Activated naive CD4-positive, alpha-beta T cell treated with anti-CD3 and anti-CD28 coated beads, Interleukin-2, amount 10 ng/mL, durations not matched to agents 7 days and 5 days (primary cell): ENCODE data around the gene TMEM135.

Experiments used
- CTCF ChIA-PET: fragments of 350-600 bp; sonication (Branson Sonifier 250); formaldehyde crosslinking; loops from one replicate; lab custom pipeline; 2021; ENCODE audit warnings: antibody characterized with exemption; lab: Charles Lee
- DNase-seq: peaks from one replicate; pipeline ENCODE4 v3.0.0-alpha.2; 2020
- H3K27ac Mint-ChIP-seq: one replicate; pipeline ENCODE4 v1.8.0; 2021; ENCODE audit warnings: mild to moderate bottlenecking, moderate library complexity, mixed read lengths
- H3K27me3 Mint-ChIP-seq: one replicate; pipeline ENCODE4 v1.8.0; 2021; ENCODE audit warnings: mild to moderate bottlenecking, mixed read lengths
- H3K36me3 Mint-ChIP-seq: one replicate; pipeline ENCODE4 v1.8.0; 2021; ENCODE audit warnings: mixed read lengths
- H3K4me1 Mint-ChIP-seq: one replicate; pipeline ENCODE4 v1.8.0; 2021; ENCODE audit warnings: mixed read lengths
- H3K4me3 Mint-ChIP-seq: one replicate; pipeline ENCODE4 v1.8.0; 2021; ENCODE audit warnings: mild to moderate bottlenecking, moderate library complexity, mixed read lengths
- H3K9me3 Mint-ChIP-seq: one replicate; pipeline ENCODE4 v1.8.0; 2021; ENCODE audit warnings: mixed read lengths

Gene TMEM135

GRCh38 chr11:87329172-87329571 is 291.4 kb downstream of the TMEM135 start:
- H3K9me3 Mint-ChIP-seq, result peaks cover 3% of the 10 kb centered on the region
- H3K36me3 Mint-ChIP-seq, result peaks cover 13% of the 10 kb centered on the region
- no peak overlapping the region for H3K4me3 Mint-ChIP-seq
- H3K27me3 Mint-ChIP-seq, result no peaks in the 10 kb centered on the region
- CTCF ChIA-PET, result interaction anchor here (1.8 kb wide), 1 partner anchor 91 kb away, joined by 5 read pairs; no protein-coding TSS in a partner anchor
- no peak overlapping the region for H3K27ac Mint-ChIP-seq
- no peak for DNase-seq
- no peaks in the 10 kb centered on the region for H3K4me1 Mint-ChIP-seq

- no peak for DNase-seq
- Mint-ChIP-seq H3K36me3 (peaks cover 10% of the 10 kb centered on the region), H3K4me3 (no peak overlapping the region), H3K9me3 (peaks cover 3% of the 10 kb centered on the region), H3K27ac (no peak overlapping the region), H3K4me1 (no peaks in the 10 kb centered on the region), H3K27me3 (no peaks in the 10 kb centered on the region)
- CTCF ChIA-PET, result interaction anchor here (1.8 kb wide), 1 partner anchor 90 kb away, joined by 5 read pairs; no protein-coding TSS in a partner anchor
Observed at GRCh38 chr11:87330187-87330601, 292.5 kb downstream of the TMEM135 start.

- peaks cover 5% of the 10 kb centered on the region for H3K36me3 Mint-ChIP-seq
- no peaks in the 10 kb centered on the region for H3K27me3 Mint-ChIP-seq
- CTCF ChIA-PET, result interaction anchor here (1.8 kb wide), 1 partner anchor 89 kb away, joined by 5 read pairs; no protein-coding TSS in a partner anchor
- H3K9me3 Mint-ChIP-seq, result peaks cover 3% of the 10 kb centered on the region
- H3K27ac Mint-ChIP-seq, result no peak overlapping the region
- H3K4me1 Mint-ChIP-seq, result no peaks in the 10 kb centered on the region
- no peak for DNase-seq
- H3K4me3 Mint-ChIP-seq, result no peak overlapping the region
Observed at GRCh38 chr11:87331273-87331672, 293.5 kb downstream of the TMEM135 start.

GRCh38 chr11:87338046-87338639 is 300.4 kb downstream of the TMEM135 start:
- Mint-ChIP-seq H3K27me3 (no peaks in the 10 kb centered on the region), H3K9me3 (peaks cover 12% of the 10 kb centered on the region), H3K4me1 (no peaks in the 10 kb centered on the region), H3K27ac (no peak overlapping the region), H3K4me3 (no peak overlapping the region), H3K36me3 (no peaks in the 10 kb centered on the region)
- DNase-seq, result no peak
- CTCF ChIA-PET, result interaction anchor here (1.3 kb wide), 1 partner anchor 84 kb away, joined by 3 read pairs; no protein-coding TSS in a partner anchor

GRCh38 chr11:87339416-87339815 is 301.7 kb downstream of the TMEM135 start:
- CTCF ChIA-PET, result interaction anchor here (1.3 kb wide), 1 partner anchor 82 kb away, joined by 3 read pairs; no protein-coding TSS in a partner anchor
- H3K4me3 Mint-ChIP-seq, result no peak overlapping the region
- DNase-seq, result no peak
- H3K27ac Mint-ChIP-seq, result no peak overlapping the region
- H3K4me1 Mint-ChIP-seq, result no peaks in the 10 kb centered on the region
- H3K27me3 Mint-ChIP-seq, result no peaks in the 10 kb centered on the region
- H3K36me3 Mint-ChIP-seq, result no peaks in the 10 kb centered on the region
- peaks cover 12% of the 10 kb centered on the region for H3K9me3 Mint-ChIP-seq

- peaks cover 11% of the 10 kb centered on the region for H3K27me3 Mint-ChIP-seq
- no peaks in the 10 kb centered on the region for H3K9me3 Mint-ChIP-seq
- CTCF ChIA-PET, result no interaction called here
Observed at GRCh38 chr11:87347441-87347840, 309.7 kb downstream of the TMEM135 start.

GRCh38 chr11:87347854-87348253 is 310.1 kb downstream of the TMEM135 start:
- Mint-ChIP-seq H3K27me3 (peaks cover 15% of the 10 kb centered on the region), H3K4me1 (peaks cover 5% of the 10 kb centered on the region), H3K27ac (no peak overlapping the region), H3K4me3 (no peak overlapping the region), H3K36me3 (no peaks in the 10 kb centered on the region), H3K9me3 (no peaks in the 10 kb centered on the region)
- no peak for DNase-seq
- CTCF ChIA-PET, result no interaction called here

More at GRCh38 chr11:87347441-87347840, 309.7 kb downstream of the TMEM135 start:
- peaks cover 1% of the 10 kb centered on the region for H3K4me1 Mint-ChIP-seq
- DNase-seq, result no peak
- no peak overlapping the region for H3K4me3 Mint-ChIP-seq
- H3K36me3 Mint-ChIP-seq, result no peaks in the 10 kb centered on the region
- H3K27ac Mint-ChIP-seq, result no peak overlapping the region

GRCh38 chr11:87351676-87352075 is 313.9 kb downstream of the TMEM135 start:
- H3K9me3 Mint-ChIP-seq, result no peaks in the 10 kb centered on the region
- H3K4me3 Mint-ChIP-seq, result no peak overlapping the region
- CTCF ChIA-PET, result interaction anchor here (0.7 to 2.8 kb wide), 5 partner anchors 9 to 71 kb away, joined by 3 to 37 read pairs (median 6); no protein-coding TSS in a partner anchor
- H3K36me3 Mint-ChIP-seq, result no peaks in the 10 kb centered on the region
- no peak overlapping the region for H3K27ac Mint-ChIP-seq
- H3K4me1 Mint-ChIP-seq, result peaks cover 9% of the 10 kb centered on the region
- H3K27me3 Mint-ChIP-seq, result peaks cover 15% of the 10 kb centered on the region
- no peak for DNase-seq

- CTCF ChIA-PET, result interaction anchor here (0.6 to 2.8 kb wide), 9 partner anchors 8 to 779 kb away, joined by 3 to 37 read pairs (median 4); no protein-coding TSS in a partner anchor
- no peaks in the 10 kb centered on the region for H3K9me3 Mint-ChIP-seq
- H3K36me3 Mint-ChIP-seq, result no peaks in the 10 kb centered on the region
- peaks cover 9% of the 10 kb centered on the region for H3K4me1 Mint-ChIP-seq
- no peak overlapping the region for H3K4me3 Mint-ChIP-seq
- H3K27me3 Mint-ChIP-seq, result peaks cover 15% of the 10 kb centered on the region
- DNase-seq, result peak; percentile 87
- H3K27ac Mint-ChIP-seq, result no peak overlapping the region
Observed at GRCh38 chr11:87352759-87353707, 315.3 kb downstream of the TMEM135 start.

GRCh38 chr11:87353771-87354345 is 316.1 kb downstream of the TMEM135 start:
- peaks cover 9% of the 10 kb centered on the region for H3K4me1 Mint-ChIP-seq
- no peak overlapping the region for H3K4me3 Mint-ChIP-seq
- no peak overlapping the region for H3K27ac Mint-ChIP-seq
- peaks cover 15% of the 10 kb centered on the region for H3K27me3 Mint-ChIP-seq
- DNase-seq, result no peak
- H3K36me3 Mint-ChIP-seq, result no peaks in the 10 kb centered on the region
- CTCF ChIA-PET, result interaction anchor here (0.9 to 2.8 kb wide), 8 partner anchors 12 to 1198 kb away, joined by 3 to 37 read pairs (median 4); no protein-coding TSS in a partner anchor
- no peaks in the 10 kb centered on the region for H3K9me3 Mint-ChIP-seq

GRCh38 chr11:87355596-87355995 is 317.9 kb downstream of the TMEM135 start:
- Mint-ChIP-seq H3K4me1 (peaks cover 9% of the 10 kb centered on the region), H3K4me3 (no peak overlapping the region), H3K9me3 (no peaks in the 10 kb centered on the region), H3K36me3 (no peaks in the 10 kb centered on the region), H3K27ac (no peak overlapping the region), H3K27me3 (peaks cover 10% of the 10 kb centered on the region)
- DNase-seq, result no peak
- CTCF ChIA-PET, result no interaction called here

- H3K36me3 Mint-ChIP-seq, result no peaks in the 10 kb centered on the region
- CTCF ChIA-PET, result interaction anchor here (1.3 to 1.9 kb wide), 2 partner anchors 65 to 68 kb away, joined by 3 to 9 read pairs; no protein-coding TSS in a partner anchor
Observed at GRCh38 chr11:87356428-87356827, 318.7 kb downstream of the TMEM135 start.

GRCh38 chr11:87358461-87358860 is 320.7 kb downstream of the TMEM135 start:
- Mint-ChIP-seq H3K36me3 (no peaks in the 10 kb centered on the region), H3K27ac (no peak overlapping the region), H3K4me1 (no peaks in the 10 kb centered on the region), H3K9me3 (no peaks in the 10 kb centered on the region), H3K27me3 (no peaks in the 10 kb centered on the region), H3K4me3 (no peak overlapping the region)
- no peak for DNase-seq
- CTCF ChIA-PET, result interaction anchor here (1.6 kb wide), 1 partner anchor 63 kb away, joined by 3 read pairs; no protein-coding TSS in a partner anchor

More at GRCh38 chr11:87356428-87356827, 318.7 kb downstream of the TMEM135 start:
- peaks cover 9% of the 10 kb centered on the region for H3K4me1 Mint-ChIP-seq
- DNase-seq, result no peak
- no peak overlapping the region for H3K27ac Mint-ChIP-seq
- no peak overlapping the region for H3K4me3 Mint-ChIP-seq
- H3K9me3 Mint-ChIP-seq, result no peaks in the 10 kb centered on the region
- H3K27me3 Mint-ChIP-seq, result peaks cover 10% of the 10 kb centered on the region
